GM12891 (cell line): ENCODE results near the gene ACBD4.

ENCODE experiments used
- DNase-seq: peaks from one replicate; pipeline ENCODE4 v3.0.0; 2011; ENCODE audit warnings: low spot score; ENCODE audit not compliant: insufficient read length
- FAIRE-seq: peaks from 2 replicates; lab custom pipeline; 2011; peaks lifted over from hg19 to GRCh38; lab: Jason Lieb, UNC
- PAX5 ChIP-seq: IDR thresholded peaks from 2 replicates; pipeline ENCODE4 v1.6.1; 2011; ENCODE audit warnings: low read length, moderate library complexity, mild to moderate bottlenecking; ENCODE audit not compliant: insufficient read depth, severe bottlenecking
- POLR2A ChIP-seq: IDR thresholded peaks from 2 replicates; pipeline ENCODE4 v1.6.1; 2011; ENCODE audit warnings: low read depth, low read length, control low read depth
- POLR2AphosphoS5 ChIP-seq: IDR thresholded peaks from 2 replicates; pipeline ENCODE4 v1.6.1; 2011; ENCODE audit warnings: low read depth, low read length, control low read depth
- POU2F2 ChIP-seq: IDR thresholded peaks from 2 replicates; pipeline ENCODE4 v1.6.1; 2011; ENCODE audit warnings: low read depth, mild to moderate bottlenecking, control low read depth, low read length, moderate library complexity
- SPI1 ChIP-seq: IDR thresholded peaks from 2 replicates; pipeline ENCODE4 v1.6.1; 2011; ENCODE audit warnings: low read depth, low read length, control low read depth
- TAF1 ChIP-seq: IDR thresholded peaks from 2 replicates; pipeline ENCODE4 v1.6.1; 2011; ENCODE audit warnings: low read depth, low read length, control low read depth

ACBD4 gene

DNA sequence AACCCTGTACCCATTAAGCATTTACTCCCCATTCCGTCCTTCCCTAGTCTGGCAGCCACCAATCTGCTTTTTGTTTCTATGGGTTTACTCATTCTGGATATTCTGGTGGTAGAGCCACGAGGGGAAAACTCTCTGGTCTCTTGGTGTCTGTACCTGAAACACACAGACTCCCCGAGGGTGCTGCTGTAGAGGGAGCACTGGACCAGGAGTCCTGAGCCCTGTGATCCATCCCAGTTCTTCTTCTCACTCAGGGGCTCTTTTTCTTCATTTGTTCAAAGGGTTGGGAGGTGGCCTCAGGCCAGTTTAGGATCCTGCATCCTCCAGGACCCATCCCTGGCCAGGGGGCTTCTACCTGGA is 40.2 kb downstream of the ACBD4 start:
- TF ChIP-seq TAF1: no peak
- no peak for TF ChIP-seq SPI1
- no peak for TF ChIP-seq PAX5
- FAIRE-seq (no peak), DNase-seq (no peak)

DNA sequence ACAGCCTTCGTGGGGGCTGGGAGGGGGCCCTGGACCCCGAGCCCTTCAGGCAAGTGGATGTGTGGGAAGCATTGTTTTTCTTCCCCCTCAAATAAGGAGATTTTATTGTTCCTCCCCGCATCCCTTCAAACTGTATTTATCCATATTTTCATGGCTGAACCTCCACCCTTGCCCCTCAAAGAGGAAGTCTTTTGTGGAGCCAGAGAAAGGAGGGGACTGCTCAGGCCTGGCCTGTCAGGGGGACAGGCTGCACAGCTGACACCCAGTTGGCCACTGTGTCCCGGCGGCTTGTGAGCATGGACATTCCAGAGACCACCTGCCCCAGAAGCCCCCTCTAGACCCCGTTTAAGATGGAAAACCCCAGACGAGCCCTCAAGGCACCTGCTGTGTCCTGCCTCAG is 42.1 kb downstream of the ACBD4 start:
- FAIRE-seq: no peak
- no peak for DNase-seq
- no peak for TF ChIP-seq POU2F2
- no peak for TF ChIP-seq SPI1
- TF ChIP-seq PAX5: no peak
- TF ChIP-seq POLR2AphosphoS5: no peak
- no peak for TF ChIP-seq TAF1
- no peak for TF ChIP-seq POLR2A

DNA sequence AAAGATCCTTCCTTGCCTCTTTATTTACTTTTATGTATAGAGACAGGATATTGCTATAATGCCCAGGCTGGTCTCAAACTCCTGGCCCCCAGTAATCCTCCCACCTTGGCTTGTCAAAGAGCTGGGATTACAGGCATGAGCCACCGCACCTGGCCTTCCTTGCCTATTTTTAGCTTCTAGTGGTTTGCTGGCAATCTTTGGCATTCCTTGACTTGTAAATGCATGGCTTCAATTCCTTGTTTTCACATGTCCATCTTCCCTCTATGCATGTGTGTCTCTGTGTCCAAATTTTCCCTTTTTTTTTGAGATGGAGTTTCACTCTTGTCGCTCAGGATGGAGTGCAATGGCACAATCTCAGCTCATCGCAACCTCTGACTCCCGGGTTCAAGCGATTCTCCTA is 48.7 kb downstream of the ACBD4 start:
- DNase-seq: no peak
- no peak for FAIRE-seq
- no peak for TF ChIP-seq POU2F2
- TF ChIP-seq SPI1: no peak
- no peak for TF ChIP-seq TAF1
- TF ChIP-seq PAX5: no peak
- no peak for TF ChIP-seq POLR2AphosphoS5
- TF ChIP-seq POLR2A: no peak

DNA sequence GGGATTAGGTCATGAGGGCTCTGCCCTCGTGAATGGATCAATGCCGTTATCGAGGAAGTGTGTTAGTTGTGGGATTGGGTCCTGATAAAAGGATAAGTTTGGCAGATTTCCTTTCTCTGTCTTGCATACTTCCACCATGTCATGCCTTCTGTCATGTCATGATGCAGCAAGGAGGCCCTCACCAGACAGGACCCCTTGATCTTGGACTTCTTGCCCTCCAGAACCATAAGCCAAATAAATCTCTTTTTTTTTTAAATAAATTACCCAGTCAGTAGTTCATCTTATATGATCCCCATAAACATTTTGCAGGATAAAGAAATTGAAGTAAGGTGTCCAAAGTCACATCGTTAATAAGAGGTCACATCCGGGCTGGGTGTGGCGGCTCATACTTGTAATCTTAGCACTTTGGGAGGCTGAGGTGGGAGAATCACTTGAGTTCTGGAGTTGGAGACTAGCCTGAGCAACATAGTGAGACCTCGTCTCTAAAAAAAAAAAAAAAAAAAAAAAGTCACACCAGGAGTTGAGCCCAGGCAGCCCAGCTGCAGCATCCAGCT is 51.4 kb downstream of the ACBD4 start:
- no peak for TF ChIP-seq TAF1
- TF ChIP-seq PAX5: no peak
- no peak for TF ChIP-seq POLR2A
- TF ChIP-seq POLR2AphosphoS5: no peak
- no peak for TF ChIP-seq SPI1
- no peak for TF ChIP-seq POU2F2
- FAIRE-seq: no peak
- DNase-seq: no peak

DNA sequence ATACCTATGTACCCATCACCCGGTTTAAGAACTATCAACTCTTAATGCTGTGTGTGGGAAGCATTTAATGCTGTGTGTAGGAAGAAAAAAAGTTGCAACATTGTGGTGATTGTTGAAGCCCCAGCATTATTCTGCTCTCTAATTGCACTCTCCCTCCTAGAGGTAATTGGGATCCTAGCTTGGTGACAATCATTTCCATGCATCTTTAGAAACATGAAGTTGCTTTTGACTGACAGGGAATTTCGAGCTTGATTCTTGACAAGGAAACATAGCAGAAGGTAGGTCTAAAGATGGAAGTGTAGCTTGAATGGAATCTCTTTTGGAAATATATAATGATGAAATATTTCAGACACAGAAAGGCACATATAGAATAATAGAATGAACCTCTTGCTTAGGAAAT is 53.5 kb downstream of the ACBD4 start:
- FAIRE-seq: no peak
- no peak for DNase-seq
- no peak for TF ChIP-seq POU2F2
- no peak for TF ChIP-seq SPI1
- no peak for TF ChIP-seq POLR2A
- TF ChIP-seq PAX5: no peak

DNA sequence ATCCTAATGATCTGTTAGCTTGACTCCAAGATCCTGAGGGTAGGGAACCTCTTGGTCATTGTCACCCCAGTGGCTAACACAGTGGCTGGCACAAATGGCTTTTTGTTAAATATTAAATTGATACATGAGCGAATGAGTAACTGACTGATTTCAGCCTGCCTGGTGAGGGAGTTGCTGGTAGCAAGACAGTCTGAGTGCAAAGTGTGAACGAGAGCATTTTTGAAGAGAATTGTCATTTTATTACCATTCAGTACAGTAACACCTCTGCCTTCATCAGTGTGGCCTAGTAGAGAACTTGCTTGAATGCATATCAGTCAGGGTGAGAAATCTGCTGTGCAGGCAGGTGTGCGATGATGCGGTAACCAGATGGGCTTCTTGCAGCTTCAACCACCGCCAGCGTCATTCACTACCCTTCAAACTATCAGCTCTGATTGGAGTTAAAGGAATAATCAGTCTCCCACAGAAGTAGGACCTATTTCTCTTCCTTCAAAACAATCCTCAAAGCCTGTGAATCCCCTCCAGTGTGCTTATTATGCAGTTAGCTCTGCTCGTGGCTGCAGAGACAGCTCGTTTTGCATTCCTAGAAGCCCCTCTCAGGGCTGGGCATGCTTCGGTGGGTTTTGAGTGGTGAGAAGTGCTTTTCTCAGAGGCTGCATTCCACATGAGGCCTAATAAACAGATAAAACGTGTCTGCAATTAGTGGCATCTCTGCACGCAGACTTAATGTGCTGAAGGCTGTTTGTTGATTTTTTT is 55.2 kb downstream of the ACBD4 start:
- FAIRE-seq: peak; percentile 78
- TF ChIP-seq TAF1 (no peak), SPI1 (no peak), POLR2A (no peak), POLR2AphosphoS5 (no peak), POU2F2 (no peak), PAX5 (no peak)
- DNase-seq: no peak
